HCT116 (cell line): ENCODE results near the gene PLD4. TPM values are rescaled to one million over a fixed set of nuclear protein-coding genes. Genes with fewer than 3 reads are reported as not detected.

Experiments used
- ATAC-seq: fragments of 200-7000 bp; cut with Tn5 transposase; 2 replicates; pipeline ENCODE4 v1.9.1; 2020; ENCODE audit warnings: mild to moderate bottlenecking, moderate library complexity
- BruUV-seq: library from RNA; stranded (reverse); fragments of 400-500 nt; replicated peaks from 2 replicates; lab custom pipeline; 2021; lab: Mats Ljungman, UMichigan
- CTCF ChIA-PET: fragments of 300-600 bp; sonication (Branson Sonifier 250); formaldehyde crosslinking; loops from one replicate; lab custom pipeline; 2021; ENCODE audit warnings: antibody characterized with exemption; lab: Charles Lee
- POLR2A ChIA-PET: fragments of 300-600, 350-600 bp; sonication (Branson Sonifier 250); formaldehyde crosslinking; loops from one replicate; lab custom pipeline; 2021; ENCODE audit warnings: antibody characterized with exemption; lab: Charles Lee
- RAD21 ChIA-PET, 2 experiments: fragments of 300-600 bp; sonication (Branson Sonifier 250); formaldehyde crosslinking; loops; one replicate each; lab custom pipeline; 2023; ENCODE audit warnings: low total read pairs in 2 of 2; ENCODE audit not compliant: uncharacterized antibody in 2 of 2, unreplicated experiment in 2 of 2, low non-redundant PET in 1 of 2; lab: Charles Lee
- DNase-seq: peaks from one replicate; pipeline ENCODE4 v3.0.0-alpha.2; 2010; ENCODE audit warnings: low read depth, low spot score
- H2AFZ ChIP-seq: fragments of 200-600 bp; shearing (Covaris generic), sonication (generic); 2 replicates; pipeline ENCODE4 v1.6.1; 2017; ENCODE audit warnings: low read depth, mixed run types, mixed read lengths, antibody characterized with exemption, low read length; ENCODE audit not compliant: poor library complexity, severe bottlenecking
- H3K27ac ChIP-seq: 2 replicates; pipeline ENCODE4 v1.5.1; 2012; ENCODE audit warnings: low read depth, low read length
- H3K27me3 ChIP-seq: fragments of 200-600 bp; sonication (generic); 2 replicates; pipeline ENCODE4 v1.6.1; 2016; ENCODE audit warnings: mixed run types, low read length, mixed read lengths; ENCODE audit not compliant: insufficient read depth
- H3K36me3 ChIP-seq, 2 experiments: fragments of 200-500 bp in 1 of 2; fragments of 200-600 bp in 1 of 2; sonication (Bioruptor generic) in 1 of 2; sonication (generic) in 1 of 2; 2 replicates each; pipeline versions ENCODE4 v1.5.1 to v1.6.1; 2014 to 2016; ENCODE audit warnings: low read length in 2 of 2, inconsistent platforms in 1 of 2, mixed read lengths in 1 of 2, mixed run types in 1 of 2; ENCODE audit not compliant: insufficient read depth in 2 of 2, control insufficient read depth in 1 of 2
- H3K4me1 ChIP-seq, 2 experiments: fragments of 200-600 bp in 1 of 2; sonication (generic) in 1 of 2; 2 replicates each; pipeline versions ENCODE4 v1.5.1 to v1.6.1; 2012 to 2017; ENCODE audit warnings: low read length in 2 of 2, inconsistent platforms in 1 of 2, mild to moderate bottlenecking in 1 of 2, mixed read lengths in 1 of 2, mixed run types in 1 of 2, moderate library complexity in 1 of 2; ENCODE audit not compliant: insufficient read depth in 2 of 2, control insufficient read depth in 1 of 2
- H3K4me2 ChIP-seq: fragments of 200-600 bp; sonication (generic); 2 replicates; pipeline ENCODE4 v1.6.1; 2017; ENCODE audit warnings: mixed run types, low read length, mixed read lengths
- H3K4me3 ChIP-seq, 2 experiments: fragments of 200-600 bp in 1 of 2; sonication (generic) in 1 of 2; replicated peaks in 1 of 2; 2 replicates each; pipeline ENCODE4 v1.5.1; 2011 to 2016; ENCODE audit warnings: low read length in 2 of 2, control low read depth in 1 of 2, low read depth in 1 of 2, mild to moderate bottlenecking in 1 of 2, mixed read lengths in 1 of 2, mixed run types in 1 of 2
- H3K79me2 ChIP-seq: fragments of 200-600 bp; sonication (generic); 2 replicates; pipeline ENCODE4 v1.6.1; 2017; ENCODE audit warnings: mild to moderate bottlenecking, mixed run types, low read length, moderate library complexity, mixed read lengths; ENCODE audit not compliant: insufficient read depth
- H3K9ac ChIP-seq: fragments of 200-600 bp; sonication (generic); 2 replicates; pipeline ENCODE4 v1.6.1; 2016; ENCODE audit warnings: low read length, mixed read lengths
- H3K9me2 ChIP-seq: fragments of 200-600 bp; sonication (generic), shearing (Covaris generic); 2 replicates; pipeline ENCODE4 v1.6.1; 2017; ENCODE audit warnings: mixed run types, mild to moderate bottlenecking, moderate library complexity; ENCODE audit not compliant: insufficient read depth
- H3K9me3 ChIP-seq, 2 experiments: fragments of 200-500 bp in 1 of 2; fragments of 200-600 bp in 1 of 2; sonication (Bioruptor generic) in 1 of 2; sonication (generic) in 1 of 2; 2 replicates each; pipeline ENCODE4 v1.6.1; 2014 to 2017; ENCODE audit warnings: low read length in 2 of 2, mixed read lengths in 2 of 2, inconsistent platforms in 1 of 2, low read depth in 1 of 2, mild to moderate bottlenecking in 1 of 2, mixed run types in 1 of 2, moderate library complexity in 1 of 2; ENCODE audit not compliant: control insufficient read depth in 1 of 2, insufficient read depth in 1 of 2
- H4K20me1 ChIP-seq: fragments of 200-600 bp; sonication (generic), shearing (Covaris generic); 2 replicates; pipeline ENCODE4 v1.6.1; 2017; ENCODE audit warnings: mixed run types, mild to moderate bottlenecking, moderate library complexity; ENCODE audit not compliant: insufficient read depth
- CTCF ChIP-seq, 3 experiments: fragments of 200-600 bp in 1 of 3; sonication (generic) in 1 of 3; IDR thresholded peaks in 2 of 3; conservative IDR thresholded peaks in 1 of 3; 2 replicates each; pipeline ENCODE4 v1.5.1; 2012 to 2017; ENCODE audit warnings: low read depth in 2 of 3, low read length in 2 of 3, antibody characterized with exemption in 1 of 3, borderline replicate concordance in 1 of 3, control low read depth in 1 of 3, mild to moderate bottlenecking in 1 of 3, mixed read lengths in 1 of 3, mixed run types in 1 of 3, moderate library complexity in 1 of 3; ENCODE audit not compliant: insufficient read depth in 1 of 3
- ELF1 ChIP-seq: IDR thresholded peaks from 2 replicates; pipeline ENCODE4 v1.6.1; 2012; ENCODE audit warnings: low read depth, borderline replicate concordance
- JUND ChIP-seq: IDR thresholded peaks from 2 replicates; pipeline ENCODE4 v1.6.1; 2012
- POLR2A ChIP-seq: IDR thresholded peaks from 2 replicates; pipeline ENCODE4 v1.7.0; 2011; ENCODE audit warnings: borderline replicate concordance; ENCODE audit not compliant: insufficient read depth, insufficient read length; ENCODE audit errors: extremely low read depth
- POLR2AphosphoS5 ChIP-seq: IDR thresholded peaks from 2 replicates; pipeline ENCODE4 v1.6.1; 2011; ENCODE audit warnings: mild to moderate bottlenecking, low read depth, low read length, moderate library complexity
- SRF ChIP-seq: IDR thresholded peaks from 2 replicates; pipeline ENCODE4 v1.6.1; 2012; ENCODE audit warnings: low read depth
- YY1 ChIP-seq: IDR thresholded peaks from 2 replicates; pipeline ENCODE4 v1.6.1; 2011; ENCODE audit warnings: low read length, low read depth, moderate library complexity, mild to moderate bottlenecking; ENCODE audit not compliant: insufficient replicate concordance; ENCODE audit errors: extremely low read depth
- ZBTB33 ChIP-seq: IDR thresholded peaks from 2 replicates; pipeline ENCODE4 v1.6.1; 2011; ENCODE audit warnings: mild to moderate bottlenecking, low read length, moderate library complexity; ENCODE audit not compliant: insufficient replicate concordance; ENCODE audit errors: extremely low read depth
- intact Hi-C: fragments of 100-400 bp; cut with micrococcal nuclease; formaldehyde crosslinking; loops from 2 replicates; pipeline ENCODE4 v1.10.0; 2022
- total RNA-seq: library from RNA; stranded (reverse); gene quantifications from one replicate; pipeline ENCODE4 v1.2.1, GENCODE V29; 2021; ENCODE audit not compliant: unreplicated experiment

Gene PLD4
- total RNA-seq, 1 experiment from 2014 or later = 0.12 TPM

- Histone ChIP-seq H3K9ac (peak overlapping the region; percentile 80), H3K27me3 (no peaks in the 10 kb centered on the region), H4K20me1 (no peaks in the 10 kb centered on the region), H3K27ac (peak overlapping the region; percentile 77), H3K36me3 (no peaks in the 10 kb centered on the region), H3K4me3 (peak overlapping the region; percentile 75 to 80), H3K4me2 (peak overlapping the region; percentile 90), H3K9me3 (no peaks in the 10 kb centered on the region), H2AFZ (no peak overlapping the region), H3K9me2 (no peaks in the 10 kb centered on the region), H3K79me2 (peaks cover 4% of the 10 kb centered on the region; the same call in 1 of the 2 replicates)
- ChIA-PET RAD21 (interaction anchor here in 1 of 2 experiments (0.7 kb wide), 1 partner anchor 70 kb away, joined by 3 read pairs; no protein-coding TSS in a partner anchor), POLR2A (no interaction called here)
- DNase-seq = peak; percentile 70
- intact Hi-C loops = loop anchor here (1.0 to 10.0 kb wide), 2 partner anchors 69 to 188 kb away; partner anchors contain the start of gene JAG2
- BruUV-seq = no TSS peak
- TF ChIP-seq POLR2AphosphoS5 (peak; percentile 43), ZBTB33 (no peak), POLR2A (no peak), CTCF (IDR thresholded peaks at IDR 0.05 in 2 of 3, conservative IDR thresholded peaks at IDR 0.05 in 1 of 3; ENCODE audit: borderline replicate concordance in 1 of 3, insufficient read depth in 1 of 3, low read depth in 2 of 3, low read length in 2 of 3) (peak in 2 of 3 experiments; percentile 75 to 88; a peak in 4 of 6 replicates), SRF (no peak), YY1 (peak; percentile 60), JUND (no peak), ELF1 (no peak)
- TF ChIP-seq, all 23 proteins: peak for 3
- CTCF ChIA-PET = interaction anchor here (1.2 to 5.3 kb wide), 2 partner anchors 42 to 70 kb away, joined by 3 to 56 read pairs; no protein-coding TSS in a partner anchor
- H3K4me1 ChIP-seq = peaks cover 69 to 90% of the 10 kb centered on the region in 2 experiments
- peak; percentile 25 for ATAC-seq
Measured at GRCh38 chr14:104976198-104977007, 51.7 kb downstream of the PLD4 start.
